ENCODE results near the gene PLA2G15.
A peak's percentile ranks its signal among the peaks of the same experiment; 100 is the strongest.

DNA sequence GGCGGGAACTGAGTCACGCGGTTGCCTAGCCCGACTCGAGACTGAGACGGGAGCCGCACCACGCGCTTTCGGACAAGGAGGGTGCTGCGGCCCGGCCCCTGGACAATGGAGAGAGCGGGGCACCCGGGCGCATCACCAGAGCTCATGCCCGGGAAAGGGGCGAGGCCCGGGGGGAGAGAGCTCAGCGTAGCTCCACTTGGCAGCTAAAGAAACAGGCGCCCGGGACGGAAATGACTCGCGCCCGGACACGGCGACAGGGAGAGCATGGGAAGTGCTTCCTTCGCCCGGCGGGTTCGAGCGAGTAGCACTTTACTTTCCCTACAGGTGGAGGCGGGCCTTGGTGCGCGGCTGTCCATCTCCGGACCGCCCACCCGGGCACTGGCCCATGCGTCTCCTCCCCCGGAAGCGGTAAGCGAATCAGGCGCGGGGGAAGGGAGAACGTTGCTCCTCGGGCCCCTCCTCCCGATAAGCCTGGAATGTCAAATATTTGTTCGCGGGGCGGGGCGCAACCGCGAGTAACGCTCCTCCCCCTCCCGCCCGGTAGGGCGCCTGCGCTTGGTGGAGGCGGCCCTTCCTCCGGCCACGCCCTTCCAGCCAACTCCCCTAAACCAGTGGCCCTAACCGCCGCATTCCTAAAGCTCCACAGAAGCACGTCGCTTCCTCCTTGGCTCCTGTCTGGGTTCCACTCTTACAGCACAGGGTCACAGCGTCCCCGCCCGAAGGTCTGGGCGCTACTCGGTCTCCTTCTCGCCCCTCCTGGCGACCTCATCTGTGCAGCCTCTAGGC lies 7.7 kb upstream of the PLA2G15 start:
- TF ChIP-seq, protein P1, sequence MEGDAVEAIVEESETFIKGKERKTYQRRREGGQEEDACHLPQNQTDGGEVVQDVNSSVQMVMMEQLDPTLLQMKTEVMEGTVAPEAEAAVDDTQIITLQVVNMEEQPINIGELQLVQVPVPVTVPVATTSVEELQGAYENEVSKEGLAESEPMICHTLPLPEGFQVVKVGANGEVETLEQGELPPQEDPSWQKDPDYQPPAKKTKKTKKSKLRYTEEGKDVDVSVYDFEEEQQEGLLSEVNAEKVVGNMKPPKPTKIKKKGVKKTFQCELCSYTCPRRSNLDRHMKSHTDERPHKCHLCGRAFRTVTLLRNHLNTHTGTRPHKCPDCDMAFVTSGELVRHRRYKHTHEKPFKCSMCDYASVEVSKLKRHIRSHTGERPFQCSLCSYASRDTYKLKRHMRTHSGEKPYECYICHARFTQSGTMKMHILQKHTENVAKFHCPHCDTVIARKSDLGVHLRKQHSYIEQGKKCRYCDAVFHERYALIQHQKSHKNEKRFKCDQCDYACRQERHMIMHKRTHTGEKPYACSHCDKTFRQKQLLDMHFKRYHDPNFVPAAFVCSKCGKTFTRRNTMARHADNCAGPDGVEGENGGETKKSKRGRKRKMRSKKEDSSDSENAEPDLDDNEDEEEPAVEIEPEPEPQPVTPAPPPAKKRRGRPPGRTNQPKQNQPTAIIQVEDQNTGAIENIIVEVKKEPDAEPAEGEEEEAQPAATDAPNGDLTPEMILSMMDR (IDR thresholded peaks at IDR 0.05) = no peak
- TF ChIP-seq NR3C1 (CRISPR knock-in tag; conservative IDR thresholded peaks at IDR 0.05; ENCODE audit: low read depth) (no peak; the same call in 1 of the 2 replicates), FOXJ3 (CRISPR knock-in tag; IDR thresholded peaks at IDR 0.05; ENCODE audit: borderline replicate concordance) (no peak), TCF7 (CRISPR knock-in tag; IDR thresholded peaks at IDR 0.05; ENCODE audit: low read depth) (no peak), GABPB1 (CRISPR knock-in tag; IDR thresholded peaks at IDR 0.05) (peak; percentile 41), SP1 (CRISPR knock-in tag; conservative IDR thresholded peaks at IDR 0.05) (peak; percentile 87)

Data from WTC11 (cell line).